ENCODE measurements around the gene RNF157. TPM values are rescaled to one million over a fixed set of nuclear protein-coding genes. Genes with fewer than 3 reads are reported as not detected.

Gene RNF157
- total and polyA plus RNA-seq, 10 of the 15 experiments (the other 5 are each of a cell fraction or from before 2014, with no cell fraction given) = 1.4 to 15.9 (median 9.6) TPM

GRCh38 chr17:76139801-76140660 is 100.3 kb downstream of the RNF157 start:
- ChIA-PET SMC1A (ENCODE audit: uncharacterized antibody, unreplicated experiment) (interaction anchor here (0.6 to 0.8 kb wide), 2 partner anchors 39 to 139 kb away, joined by 3 read pairs; no protein-coding TSS in a partner anchor), CTCF (interaction anchor here (0.8 to 1.1 kb wide), 2 partner anchors 16 to 39 kb away, joined by 3 read pairs; no protein-coding TSS in a partner anchor), RAD21 (ENCODE audit: unreplicated experiment) (interaction anchor here (0.8 kb wide), 1 partner anchor 129 kb away, joined by 3 read pairs; no protein-coding TSS in a partner anchor), POLR2A (no interaction called here)
- DNase-seq (ENCODE audit: low read depth, low spot score) (no peak), ATAC-seq (peak; percentile 24; the same call in 2 of the 3 replicates), FAIRE-seq (no peak)
- in situ Hi-C loops (cut with MboI) = no loop called here
- Histone ChIP-seq H3K9ac (ENCODE audit: control insufficient read depth, insufficient read depth, low read length) (no peak overlapping the region), H3K9me3 (replicated peaks; ENCODE audit: control insufficient read depth, insufficient read depth, low read length) (no peaks in the 10 kb centered on the region), H4K20me1 (ENCODE audit: control insufficient read depth, insufficient read depth) (no peaks in the 10 kb centered on the region), H3K4me1 (ENCODE audit: control insufficient read depth, insufficient read depth, low read length) (peaks cover 20% of the 10 kb centered on the region), H3K27ac (ENCODE audit: control insufficient read depth, insufficient read depth) (no peak overlapping the region), H3K36me3 (ENCODE audit: control insufficient read depth in 2 of 2, insufficient read depth in 2 of 2, low read length in 1 of 2) (no peaks in the 10 kb centered on the region), H3K4me3 (peak overlapping the region; percentile 12; the same call in 1 of the 2 replicates), H3K27me3 (replicated peaks in 1 of 2; ENCODE audit: control insufficient read depth in 2 of 2, insufficient read depth in 2 of 2, low read length in 1 of 2) (peaks cover 5 to 11% of the 10 kb centered on the region in 2 experiments), H3K4me2 (ENCODE audit: control insufficient read depth, insufficient read depth) (peak overlapping the region; percentile 64), H3K79me2 (ENCODE audit: control insufficient read depth, insufficient read depth, low read length) (no peaks in the 10 kb centered on the region), H2AFZ (ENCODE audit: control insufficient read depth, low read depth, low read length) (no peak overlapping the region; the same call in 1 of the 2 replicates)
- no TSS peak for BruUV-seq (replicated peaks)
- WGBS (ENCODE audit: insufficient coverage, insufficient replicate concordance, low lambda C conversion rate, missing lambda C conversion rate) = 22% methylated on average over 67 of the region's 78 CpGs
- TF ChIP-seq NFXL1 (IDR thresholded peaks at IDR 0.05; ENCODE audit: borderline replicate concordance) (no peak), BHLHE40 (IDR thresholded peaks at IDR 0.05; ENCODE audit: borderline replicate concordance in 1 of 2, low read depth in 2 of 2, low read length in 1 of 2) (peak in 1 of 2 experiments; percentile 45; a peak in 2 of 4 replicates), ZNF274 (IDR thresholded peaks at IDR 0.05; ENCODE audit: insufficient read depth, insufficient read length) (no peak), SMC3 (IDR thresholded peaks at IDR 0.05; ENCODE audit: borderline replicate concordance, low read length) (peak; percentile 4; the same call in 1 of the 2 replicates), BCL11A (IDR thresholded peaks at IDR 0.05; ENCODE audit: low read depth, low read length) (no peak), YY1 (IDR thresholded peaks at IDR 0.05; ENCODE audit: low read depth, low read length) (0 out of 2 replicates have a peak, but pooled peaks have one; percentile 28), JUND (IDR thresholded peaks at IDR 0.05; ENCODE audit: low read depth, low read length) (no peak), EP300 (IDR thresholded peaks at IDR 0.05; ENCODE audit: borderline replicate concordance in 1 of 2, control insufficient read depth in 1 of 2, low read depth in 2 of 2, low read length in 2 of 2) (no peak)
- TF ChIP-seq, protein P1, sequence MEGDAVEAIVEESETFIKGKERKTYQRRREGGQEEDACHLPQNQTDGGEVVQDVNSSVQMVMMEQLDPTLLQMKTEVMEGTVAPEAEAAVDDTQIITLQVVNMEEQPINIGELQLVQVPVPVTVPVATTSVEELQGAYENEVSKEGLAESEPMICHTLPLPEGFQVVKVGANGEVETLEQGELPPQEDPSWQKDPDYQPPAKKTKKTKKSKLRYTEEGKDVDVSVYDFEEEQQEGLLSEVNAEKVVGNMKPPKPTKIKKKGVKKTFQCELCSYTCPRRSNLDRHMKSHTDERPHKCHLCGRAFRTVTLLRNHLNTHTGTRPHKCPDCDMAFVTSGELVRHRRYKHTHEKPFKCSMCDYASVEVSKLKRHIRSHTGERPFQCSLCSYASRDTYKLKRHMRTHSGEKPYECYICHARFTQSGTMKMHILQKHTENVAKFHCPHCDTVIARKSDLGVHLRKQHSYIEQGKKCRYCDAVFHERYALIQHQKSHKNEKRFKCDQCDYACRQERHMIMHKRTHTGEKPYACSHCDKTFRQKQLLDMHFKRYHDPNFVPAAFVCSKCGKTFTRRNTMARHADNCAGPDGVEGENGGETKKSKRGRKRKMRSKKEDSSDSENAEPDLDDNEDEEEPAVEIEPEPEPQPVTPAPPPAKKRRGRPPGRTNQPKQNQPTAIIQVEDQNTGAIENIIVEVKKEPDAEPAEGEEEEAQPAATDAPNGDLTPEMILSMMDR (IDR thresholded peaks at IDR 0.05 in 2 of 3, conservative IDR thresholded peaks at IDR 0.05 in 1 of 3; ENCODE audit: control insufficient read depth in 2 of 3, extremely low read depth in 1 of 3, insufficient read depth in 1 of 3, low read depth in 3 of 3, low read length in 3 of 3) = peak in 2 of 3 experiments; percentile 4 to 9; a peak in 1 of 6 replicates
- intact Hi-C loops (cut with micrococcal nuclease; ENCODE audit: unreplicated experiment) = no loop called here

Measured in GM12878 (cell line).